VCaP (cell line): Measurements from ENCODE around the gene SESN3.

ENCODE experiments used
- H3K27ac ChIP-seq: fragments of 450-650 bp; 2 replicates; pipeline ENCODE4 v1.5.1; 2017
- CTCF ChIP-seq: fragments of 450-650 bp; conservative IDR thresholded peaks from 2 replicates; pipeline ENCODE4 v1.5.1; 2017; ENCODE audit warnings: mild to moderate bottlenecking, moderate library complexity

The SESN3 gene

GRCh38 chr11:95149651-95150364 lies 81.2 kb downstream of the SESN3 start:
- H3K27ac ChIP-seq: peak overlapping the region; percentile 99
- TF ChIP-seq CTCF: no peak

GRCh38 chr11:95148938-95149337 lies 82.1 kb downstream of the SESN3 start:
- H3K27ac ChIP-seq: 0 out of 2 replicates have a peak overlapping the region, but pooled peaks have one; percentile 99
- no peak for TF ChIP-seq CTCF

GRCh38 chr11:95148406-95148805 lies 82.6 kb downstream of the SESN3 start:
- no peak overlapping the region for H3K27ac ChIP-seq
- no peak for TF ChIP-seq CTCF

GRCh38 chr11:95147364-95147905 lies 83.6 kb downstream of the SESN3 start:
- no peak for TF ChIP-seq CTCF
- no peak overlapping the region for H3K27ac ChIP-seq

GRCh38 chr11:95145430-95146060 lies 85.5 kb downstream of the SESN3 start:
- no peak overlapping the region for H3K27ac ChIP-seq
- TF ChIP-seq CTCF: no peak

GRCh38 chr11:95144313-95145235 lies 86.4 kb downstream of the SESN3 start:
- H3K27ac ChIP-seq: no peak overlapping the region
- TF ChIP-seq CTCF: no peak

GRCh38 chr11:95143106-95143681 lies 87.8 kb downstream of the SESN3 start:
- TF ChIP-seq CTCF: no peak
- peak overlapping the region; percentile 20; the same call in 1 of the 2 replicates for H3K27ac ChIP-seq
